Nephron progenitor cell (in vitro differentiated cells): ENCODE results near the gene TNFAIP1.

Experiments
- DNase-seq: peaks from one replicate; pipeline ENCODE4 v3.0.0; 2021
- H3K27ac Mint-ChIP-seq: 2 replicates; pipeline ENCODE4 v1.8.0; 2021; ENCODE audit warnings: mild to moderate bottlenecking, moderate library complexity, mixed read lengths
- H3K27me3 Mint-ChIP-seq: 2 replicates; pipeline ENCODE4 v1.8.0; 2021; ENCODE audit warnings: mild to moderate bottlenecking, low read depth, mixed read lengths; ENCODE audit not compliant: poor library complexity
- H3K36me3 Mint-ChIP-seq: 2 replicates; pipeline ENCODE4 v1.8.0; 2021; ENCODE audit warnings: low read depth, mixed read lengths
- H3K4me1 Mint-ChIP-seq: 2 replicates; pipeline ENCODE4 v1.8.0; 2021; ENCODE audit warnings: mixed read lengths
- H3K4me3 Mint-ChIP-seq: 2 replicates; pipeline ENCODE4 v1.8.0; 2021; ENCODE audit warnings: mild to moderate bottlenecking, moderate library complexity, mixed read lengths
- H3K9me3 Mint-ChIP-seq: 2 replicates; pipeline ENCODE4 v1.8.0; 2021; ENCODE audit warnings: mild to moderate bottlenecking, moderate library complexity, mixed read lengths
- CTCF ChIP-seq: fragments of 200-600 bp; sonication (generic); IDR thresholded peaks from 2 replicates; pipeline ENCODE4 v1.5.0; 2021; ENCODE audit warnings: antibody characterized with exemption

Gene TNFAIP1

GRCh38 chr17:28390984-28391383, 55.4 kb downstream of the TNFAIP1 start:
- H3K27me3 Mint-ChIP-seq = peaks cover 25% of the 10 kb centered on the region
- peaks cover 24% of the 10 kb centered on the region for H3K36me3 Mint-ChIP-seq
- H3K4me3 Mint-ChIP-seq = no peak overlapping the region
- TF ChIP-seq CTCF = no peak
- DNase-seq = no peak
- H3K4me1 Mint-ChIP-seq = peaks cover 18% of the 10 kb centered on the region
- H3K9me3 Mint-ChIP-seq = no peaks in the 10 kb centered on the region
- no peak overlapping the region for H3K27ac Mint-ChIP-seq

GRCh38 chr17:28391401-28391800, 55.8 kb downstream of the TNFAIP1 start:
- peaks cover 20% of the 10 kb centered on the region for H3K27me3 Mint-ChIP-seq
- no peak for TF ChIP-seq CTCF

GRCh38 chr17:28392491-28392890, 56.9 kb downstream of the TNFAIP1 start:
- H3K36me3 Mint-ChIP-seq = peaks cover 24% of the 10 kb centered on the region
- no peak overlapping the region for H3K4me3 Mint-ChIP-seq
- no peaks in the 10 kb centered on the region for H3K9me3 Mint-ChIP-seq
- H3K27me3 Mint-ChIP-seq = peaks cover 10% of the 10 kb centered on the region
- DNase-seq = no peak
- H3K4me1 Mint-ChIP-seq = peaks cover 22% of the 10 kb centered on the region
- TF ChIP-seq CTCF = no peak
- H3K27ac Mint-ChIP-seq = no peak overlapping the region

More at GRCh38 chr17:28391401-28391800, 55.8 kb downstream of the TNFAIP1 start:
- no peak for DNase-seq
- no peak overlapping the region for H3K4me3 Mint-ChIP-seq
- H3K27ac Mint-ChIP-seq = no peak overlapping the region
- H3K36me3 Mint-ChIP-seq = peaks cover 24% of the 10 kb centered on the region
- no peaks in the 10 kb centered on the region for H3K9me3 Mint-ChIP-seq
- H3K4me1 Mint-ChIP-seq = peaks cover 18% of the 10 kb centered on the region

GRCh38 chr17:28394337-28395116, 59.0 kb downstream of the TNFAIP1 start:
- Mint-ChIP-seq H3K36me3 (peaks cover 21% of the 10 kb centered on the region), H3K27ac (no peak overlapping the region), H3K27me3 (peaks cover 7% of the 10 kb centered on the region), H3K9me3 (no peaks in the 10 kb centered on the region), H3K4me1 (peaks cover 42% of the 10 kb centered on the region), H3K4me3 (no peak overlapping the region)
- DNase-seq = no peak
- no peak for TF ChIP-seq CTCF

GRCh38 chr17:28395426-28395825, 59.9 kb downstream of the TNFAIP1 start:
- Mint-ChIP-seq H3K9me3 (no peaks in the 10 kb centered on the region), H3K27me3 (peaks cover 7% of the 10 kb centered on the region), H3K4me3 (no peak overlapping the region), H3K27ac (no peak overlapping the region), H3K36me3 (peaks cover 12% of the 10 kb centered on the region), H3K4me1 (peaks cover 42% of the 10 kb centered on the region)
- TF ChIP-seq CTCF = no peak
- no peak for DNase-seq

GRCh38 chr17:28395968-28396367, 60.4 kb downstream of the TNFAIP1 start:
- H3K4me1 Mint-ChIP-seq = peaks cover 42% of the 10 kb centered on the region
- peaks cover 7% of the 10 kb centered on the region for H3K36me3 Mint-ChIP-seq
- no peaks in the 10 kb centered on the region for H3K9me3 Mint-ChIP-seq
- peaks cover 5% of the 10 kb centered on the region for H3K27me3 Mint-ChIP-seq
- no peak for DNase-seq
- no peak for TF ChIP-seq CTCF
- H3K27ac Mint-ChIP-seq = no peak overlapping the region
- H3K4me3 Mint-ChIP-seq = no peak overlapping the region
